H1 (cell line): Measurements from ENCODE around the gene C9orf43. TPM values are rescaled to one million over a fixed set of nuclear protein-coding genes. Genes with fewer than 3 reads are reported as not detected.

Experiments used
- ASH2L ChIP-seq: fragments of 200-600, 300-600 bp; sonication (generic); IDR thresholded peaks from one replicate; pipeline ENCODE4 v1.7.1; 2017; ENCODE audit warnings: low read length
- CHD1 ChIP-seq: IDR thresholded peaks from 2 replicates; pipeline ENCODE4 v1.6.1; 2012; ENCODE audit warnings: low read depth, low read length, improper control_type of control experiment
- HDAC6 ChIP-seq: IDR thresholded peaks from one replicate; pipeline ENCODE4 v1.7.1; 2012; ENCODE audit warnings: low read depth, mild to moderate bottlenecking, inconsistent platforms, low read length, moderate library complexity
- KDM1A ChIP-seq: fragments of 200-600, 300-600 bp; sonication (generic); IDR thresholded peaks from 2 replicates; pipeline ENCODE4 v1.7.1; 2016; ENCODE audit warnings: mild to moderate bottlenecking, low read length, borderline replicate concordance
- KDM5A ChIP-seq: fragments of 200-600 bp; IDR thresholded peaks from 2 replicates; pipeline ENCODE4 v1.7.1; 2012; ENCODE audit warnings: mild to moderate bottlenecking, low read length, inconsistent platforms, mixed read lengths
- MAFK ChIP-seq: IDR thresholded peaks from 2 replicates; pipeline ENCODE4 v1.6.1; 2012; ENCODE audit warnings: low read depth, mild to moderate bottlenecking, improper control_type of control experiment, low read length
- NANOG ChIP-seq: IDR thresholded peaks from 2 replicates; pipeline ENCODE4 v1.6.1; 2011; ENCODE audit warnings: low read length, low read depth, mild to moderate bottlenecking, inconsistent platforms; ENCODE audit not compliant: insufficient read depth, poor library complexity, severe bottlenecking
- polyA plus RNA-seq, 7 experiments: library from polyadenylated mRNA; depleted of rRNA in 3 of 7; stranded (reverse) in 5 of 7; unstranded in 2 of 7; fragments of >200 nt in 5 of 7; fragments of 200-250 nt in 2 of 7; gene quantifications; 1 replicate in 5 of 7; 2 replicates in 1 of 7; 4 replicates in 1 of 7; pipeline versions ENCODE4 v1.2.1 to v1.2.3, GENCODE V29; 2011 to 2013; ENCODE audit warnings: missing spikeins in 2 of 7, mixed read lengths in 2 of 7
- total RNA-seq: library from RNA; stranded (reverse); fragmentation: NEBNext Ultra II Directional; extraction: Animal tissue kit (Norgen Biotek cat#: 25700); gene quantifications from 2 replicates; pipeline ENCODE4 v1.2.1, GENCODE V29; 2021
- TF ChIP-seq, protein P1 (sequence below): fragments of 300-600 bp; sonication (generic); IDR thresholded peaks from 2 replicates; pipeline ENCODE4 v1.7.1; 2012; ENCODE audit warnings: low read length, moderate library complexity, mild to moderate bottlenecking, inconsistent platforms; ENCODE audit not compliant: insufficient replicate concordance
- TF ChIP-seq, protein P2 (sequence below): IDR thresholded peaks from 2 replicates; pipeline ENCODE4 v1.6.1; 2011; ENCODE audit warnings: low read length, improper control_type of control experiment

The C9orf43 gene
- total and polyA plus RNA-seq, 2 of the 8 experiments (the other 6 are each of a cell fraction or from before 2014, with no cell fraction given): 0.35 to 0.52 TPM

DNA sequence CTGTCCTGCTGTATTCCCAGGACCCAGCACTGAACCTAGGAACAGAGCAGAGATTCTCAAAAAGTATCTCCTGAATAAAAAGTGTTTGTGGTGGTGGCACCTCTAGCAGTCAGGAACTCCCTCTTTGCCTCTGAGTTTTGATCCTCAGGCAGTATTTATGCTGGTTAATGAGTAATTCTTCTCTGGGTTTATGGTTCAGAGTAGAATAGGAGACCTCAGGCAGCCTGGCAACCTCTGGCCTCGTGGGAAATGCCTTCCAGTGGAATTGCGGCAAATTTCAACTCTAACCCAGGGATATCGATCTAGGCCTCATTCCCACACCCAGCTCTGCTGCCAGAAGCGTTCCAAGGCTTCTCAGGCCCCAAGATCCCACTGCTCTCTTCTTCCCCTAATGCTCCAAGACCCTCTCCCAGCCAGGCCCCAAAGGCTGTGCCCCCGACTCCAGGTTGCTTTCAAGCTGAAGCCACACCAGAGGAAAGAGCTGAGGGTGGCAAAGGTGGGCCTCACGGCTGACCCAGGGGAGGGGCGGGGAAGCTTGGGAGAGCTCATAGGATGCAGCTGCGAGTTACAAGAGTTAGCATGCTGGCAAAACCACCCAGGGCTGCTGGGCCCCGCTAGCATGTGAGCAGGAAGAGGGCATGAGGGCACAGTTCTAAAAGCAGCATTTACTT lies 22.9 kb upstream of the C9orf43 start (continued):
- TF ChIP-seq, protein P1, sequence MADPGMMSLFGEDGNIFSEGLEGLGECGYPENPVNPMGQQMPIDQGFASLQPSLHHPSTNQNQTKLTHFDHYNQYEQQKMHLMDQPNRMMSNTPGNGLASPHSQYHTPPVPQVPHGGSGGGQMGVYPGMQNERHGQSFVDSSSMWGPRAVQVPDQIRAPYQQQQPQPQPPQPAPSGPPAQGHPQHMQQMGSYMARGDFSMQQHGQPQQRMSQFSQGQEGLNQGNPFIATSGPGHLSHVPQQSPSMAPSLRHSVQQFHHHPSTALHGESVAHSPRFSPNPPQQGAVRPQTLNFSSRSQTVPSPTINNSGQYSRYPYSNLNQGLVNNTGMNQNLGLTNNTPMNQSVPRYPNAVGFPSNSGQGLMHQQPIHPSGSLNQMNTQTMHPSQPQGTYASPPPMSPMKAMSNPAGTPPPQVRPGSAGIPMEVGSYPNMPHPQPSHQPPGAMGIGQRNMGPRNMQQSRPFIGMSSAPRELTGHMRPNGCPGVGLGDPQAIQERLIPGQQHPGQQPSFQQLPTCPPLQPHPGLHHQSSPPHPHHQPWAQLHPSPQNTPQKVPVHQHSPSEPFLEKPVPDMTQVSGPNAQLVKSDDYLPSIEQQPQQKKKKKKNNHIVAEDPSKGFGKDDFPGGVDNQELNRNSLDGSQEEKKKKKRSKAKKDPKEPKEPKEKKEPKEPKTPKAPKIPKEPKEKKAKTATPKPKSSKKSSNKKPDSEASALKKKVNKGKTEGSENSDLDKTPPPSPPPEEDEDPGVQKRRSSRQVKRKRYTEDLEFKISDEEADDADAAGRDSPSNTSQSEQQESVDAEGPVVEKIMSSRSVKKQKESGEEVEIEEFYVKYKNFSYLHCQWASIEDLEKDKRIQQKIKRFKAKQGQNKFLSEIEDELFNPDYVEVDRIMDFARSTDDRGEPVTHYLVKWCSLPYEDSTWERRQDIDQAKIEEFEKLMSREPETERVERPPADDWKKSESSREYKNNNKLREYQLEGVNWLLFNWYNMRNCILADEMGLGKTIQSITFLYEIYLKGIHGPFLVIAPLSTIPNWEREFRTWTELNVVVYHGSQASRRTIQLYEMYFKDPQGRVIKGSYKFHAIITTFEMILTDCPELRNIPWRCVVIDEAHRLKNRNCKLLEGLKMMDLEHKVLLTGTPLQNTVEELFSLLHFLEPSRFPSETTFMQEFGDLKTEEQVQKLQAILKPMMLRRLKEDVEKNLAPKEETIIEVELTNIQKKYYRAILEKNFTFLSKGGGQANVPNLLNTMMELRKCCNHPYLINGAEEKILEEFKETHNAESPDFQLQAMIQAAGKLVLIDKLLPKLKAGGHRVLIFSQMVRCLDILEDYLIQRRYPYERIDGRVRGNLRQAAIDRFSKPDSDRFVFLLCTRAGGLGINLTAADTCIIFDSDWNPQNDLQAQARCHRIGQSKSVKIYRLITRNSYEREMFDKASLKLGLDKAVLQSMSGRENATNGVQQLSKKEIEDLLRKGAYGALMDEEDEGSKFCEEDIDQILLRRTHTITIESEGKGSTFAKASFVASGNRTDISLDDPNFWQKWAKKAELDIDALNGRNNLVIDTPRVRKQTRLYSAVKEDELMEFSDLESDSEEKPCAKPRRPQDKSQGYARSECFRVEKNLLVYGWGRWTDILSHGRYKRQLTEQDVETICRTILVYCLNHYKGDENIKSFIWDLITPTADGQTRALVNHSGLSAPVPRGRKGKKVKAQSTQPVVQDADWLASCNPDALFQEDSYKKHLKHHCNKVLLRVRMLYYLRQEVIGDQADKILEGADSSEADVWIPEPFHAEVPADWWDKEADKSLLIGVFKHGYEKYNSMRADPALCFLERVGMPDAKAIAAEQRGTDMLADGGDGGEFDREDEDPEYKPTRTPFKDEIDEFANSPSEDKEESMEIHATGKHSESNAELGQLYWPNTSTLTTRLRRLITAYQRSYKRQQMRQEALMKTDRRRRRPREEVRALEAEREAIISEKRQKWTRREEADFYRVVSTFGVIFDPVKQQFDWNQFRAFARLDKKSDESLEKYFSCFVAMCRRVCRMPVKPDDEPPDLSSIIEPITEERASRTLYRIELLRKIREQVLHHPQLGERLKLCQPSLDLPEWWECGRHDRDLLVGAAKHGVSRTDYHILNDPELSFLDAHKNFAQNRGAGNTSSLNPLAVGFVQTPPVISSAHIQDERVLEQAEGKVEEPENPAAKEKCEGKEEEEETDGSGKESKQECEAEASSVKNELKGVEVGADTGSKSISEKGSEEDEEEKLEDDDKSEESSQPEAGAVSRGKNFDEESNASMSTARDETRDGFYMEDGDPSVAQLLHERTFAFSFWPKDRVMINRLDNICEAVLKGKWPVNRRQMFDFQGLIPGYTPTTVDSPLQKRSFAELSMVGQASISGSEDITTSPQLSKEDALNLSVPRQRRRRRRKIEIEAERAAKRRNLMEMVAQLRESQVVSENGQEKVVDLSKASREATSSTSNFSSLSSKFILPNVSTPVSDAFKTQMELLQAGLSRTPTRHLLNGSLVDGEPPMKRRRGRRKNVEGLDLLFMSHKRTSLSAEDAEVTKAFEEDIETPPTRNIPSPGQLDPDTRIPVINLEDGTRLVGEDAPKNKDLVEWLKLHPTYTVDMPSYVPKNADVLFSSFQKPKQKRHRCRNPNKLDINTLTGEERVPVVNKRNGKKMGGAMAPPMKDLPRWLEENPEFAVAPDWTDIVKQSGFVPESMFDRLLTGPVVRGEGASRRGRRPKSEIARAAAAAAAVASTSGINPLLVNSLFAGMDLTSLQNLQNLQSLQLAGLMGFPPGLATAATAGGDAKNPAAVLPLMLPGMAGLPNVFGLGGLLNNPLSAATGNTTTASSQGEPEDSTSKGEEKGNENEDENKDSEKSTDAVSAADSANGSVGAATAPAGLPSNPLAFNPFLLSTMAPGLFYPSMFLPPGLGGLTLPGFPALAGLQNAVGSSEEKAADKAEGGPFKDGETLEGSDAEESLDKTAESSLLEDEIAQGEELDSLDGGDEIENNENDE: no peak
- no peak for TF ChIP-seq KDM5A
- TF ChIP-seq HDAC6: no peak
- TF ChIP-seq MAFK: no peak
- TF ChIP-seq NANOG: no peak
- no peak for TF ChIP-seq KDM1A
- TF ChIP-seq ASH2L: no peak
- TF ChIP-seq, protein P2, sequence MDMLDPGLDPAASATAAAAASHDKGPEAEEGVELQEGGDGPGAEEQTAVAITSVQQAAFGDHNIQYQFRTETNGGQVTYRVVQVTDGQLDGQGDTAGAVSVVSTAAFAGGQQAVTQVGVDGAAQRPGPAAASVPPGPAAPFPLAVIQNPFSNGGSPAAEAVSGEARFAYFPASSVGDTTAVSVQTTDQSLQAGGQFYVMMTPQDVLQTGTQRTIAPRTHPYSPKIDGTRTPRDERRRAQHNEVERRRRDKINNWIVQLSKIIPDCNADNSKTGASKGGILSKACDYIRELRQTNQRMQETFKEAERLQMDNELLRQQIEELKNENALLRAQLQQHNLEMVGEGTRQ: no peak
- TF ChIP-seq CHD1: no peak
